ENCODE results near the gene HSH2D. TPM values are rescaled to one million over a fixed set of nuclear protein-coding genes. Genes with fewer than 3 reads are reported as not detected.
A peak's percentile ranks its signal among the peaks of the same experiment; 100 is the strongest.

The HSH2D gene
- total RNA-seq, 1 donor from 2014 or later = 0.74 TPM

GRCh38 chr19:16106121-16106520 is 37.4 kb upstream of the HSH2D start:
- Histone ChIP-seq H3K27me3 (no peaks in the 10 kb centered on the region), H3K4me3 (no peak overlapping the region), H3K4me1 (peaks cover 8% of the 10 kb centered on the region), H3K36me3 (peaks cover 7 to 29% of the 10 kb centered on the region in 2 donors), H3K27ac (no peak overlapping the region), H3K9me3 (no peaks in the 10 kb centered on the region)
- no peak for TF ChIP-seq POLR2AphosphoS5 (IDR thresholded peaks at IDR 0.05; ENCODE audit: insufficient read depth in 1 of 2, low read depth in 1 of 2)
- no peak for TF ChIP-seq POLR2A (IDR thresholded peaks at IDR 0.05)
- TF ChIP-seq CTCF (IDR thresholded peaks at IDR 0.05) = no peak
- intact Hi-C loops (cut with DNase I) = no loop called here
- DNase-seq (ENCODE audit: extremely low spot score in 2 of 2) = no peak

- intact Hi-C loops (cut with DNase I) = loop anchor here (5.0 to 10.0 kb wide), 3 partner anchors 39 to 73 kb away; partner anchors contain the start of gene FAM32A
- Histone ChIP-seq H3K9me3 (no peaks in the 10 kb centered on the region), H3K4me3 (peak within 1 kb of the TSS; percentile 58 to 90), H3K27me3 (no peaks in the 10 kb centered on the region), H3K27ac (peak within 1 kb of the TSS; percentile 88), H3K4me1 (peaks cover 53% of the 10 kb centered on the region), H3K36me3 (no peaks in the 10 kb centered on the region)
- TF ChIP-seq CTCF (IDR thresholded peaks at IDR 0.05) = peak; percentile 94 to 99 (median 99)
- TF ChIP-seq POLR2AphosphoS5 (IDR thresholded peaks at IDR 0.05; ENCODE audit: insufficient read depth in 1 of 2, low read depth in 1 of 2) = peak; percentile 50 to 87
- peak in 1 of 2 donors; percentile 51 for TF ChIP-seq POLR2A (IDR thresholded peaks at IDR 0.05)
- peak in 1 of 2 donors; percentile 100 for DNase-seq (ENCODE audit: extremely low spot score in 2 of 2)
These were observed 32.2 kb upstream of the HSH2D start, which contains the start of gene RAB8A for GRCh38 chr19:16111160-16111908. Gene RAB8A (plus strand): TSS chr19:16111889. CDS start chr19:16111902, 13 bp downstream.

- Histone ChIP-seq H3K4me3 (peak overlapping the region; percentile 58 to 90), H3K27me3 (no peaks in the 10 kb centered on the region), H3K36me3 (no peaks in the 10 kb centered on the region), H3K9me3 (no peaks in the 10 kb centered on the region), H3K27ac (peak overlapping the region; percentile 88), H3K4me1 (peaks cover 57% of the 10 kb centered on the region)
- intact Hi-C loops (cut with DNase I) = loop anchor here (5.0 to 10.0 kb wide), 3 partner anchors 40 to 73 kb away; partner anchors contain the start of gene FAM32A
- no peak for DNase-seq (ENCODE audit: extremely low spot score in 2 of 2)
- TF ChIP-seq POLR2AphosphoS5 (IDR thresholded peaks at IDR 0.05; ENCODE audit: insufficient read depth in 1 of 2, low read depth in 1 of 2) (peak in 1 of 2 donors; percentile 56), CTCF (IDR thresholded peaks at IDR 0.05) (no peak), POLR2A (IDR thresholded peaks at IDR 0.05) (no peak)
These were observed 31.4 kb upstream of the HSH2D start for GRCh38 chr19:16111909-16112752.

- no peaks in the 10 kb centered on the region for H3K36me3 ChIP-seq
- peak overlapping the region; percentile 88 for H3K27ac ChIP-seq
- intact Hi-C loops (cut with DNase I) = loop anchor here (5.0 to 10.0 kb wide), 3 partner anchors 40 to 72 kb away; partner anchors contain the start of gene FAM32A
- no peaks in the 10 kb centered on the region for H3K9me3 ChIP-seq
- DNase-seq (ENCODE audit: extremely low spot score in 2 of 2) = no peak
- no peaks in the 10 kb centered on the region for H3K27me3 ChIP-seq
- peak overlapping the region; percentile 58 to 90 for H3K4me3 ChIP-seq
- TF ChIP-seq CTCF (IDR thresholded peaks at IDR 0.05) = no peak
- no peak for TF ChIP-seq POLR2A (IDR thresholded peaks at IDR 0.05)
- no peak for TF ChIP-seq POLR2AphosphoS5 (IDR thresholded peaks at IDR 0.05; ENCODE audit: insufficient read depth in 1 of 2, low read depth in 1 of 2)
- peaks cover 57% of the 10 kb centered on the region for H3K4me1 ChIP-seq
These were observed 30.7 kb upstream of the HSH2D start for GRCh38 chr19:16112778-16113177.
